Measurements from ENCODE around the gene VEGFA.

DNA sequence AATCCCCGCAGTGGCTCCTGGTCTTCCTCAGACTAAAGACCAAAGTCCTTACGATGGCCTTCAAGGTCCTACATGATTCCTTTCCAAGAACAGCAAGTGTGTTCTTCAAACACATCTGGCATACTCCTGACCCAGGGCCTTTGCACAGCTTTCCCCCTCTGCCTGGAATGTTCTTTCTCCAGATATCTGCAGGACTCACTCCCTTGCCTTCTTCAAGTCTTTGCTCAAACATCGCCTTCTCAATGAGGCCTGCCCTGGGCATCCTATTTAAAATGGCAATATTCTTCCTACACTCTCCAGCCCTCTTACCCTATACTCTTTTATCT is 30.2 kb downstream of the VEGFA start:
- TF ChIP-seq, protein P1, sequence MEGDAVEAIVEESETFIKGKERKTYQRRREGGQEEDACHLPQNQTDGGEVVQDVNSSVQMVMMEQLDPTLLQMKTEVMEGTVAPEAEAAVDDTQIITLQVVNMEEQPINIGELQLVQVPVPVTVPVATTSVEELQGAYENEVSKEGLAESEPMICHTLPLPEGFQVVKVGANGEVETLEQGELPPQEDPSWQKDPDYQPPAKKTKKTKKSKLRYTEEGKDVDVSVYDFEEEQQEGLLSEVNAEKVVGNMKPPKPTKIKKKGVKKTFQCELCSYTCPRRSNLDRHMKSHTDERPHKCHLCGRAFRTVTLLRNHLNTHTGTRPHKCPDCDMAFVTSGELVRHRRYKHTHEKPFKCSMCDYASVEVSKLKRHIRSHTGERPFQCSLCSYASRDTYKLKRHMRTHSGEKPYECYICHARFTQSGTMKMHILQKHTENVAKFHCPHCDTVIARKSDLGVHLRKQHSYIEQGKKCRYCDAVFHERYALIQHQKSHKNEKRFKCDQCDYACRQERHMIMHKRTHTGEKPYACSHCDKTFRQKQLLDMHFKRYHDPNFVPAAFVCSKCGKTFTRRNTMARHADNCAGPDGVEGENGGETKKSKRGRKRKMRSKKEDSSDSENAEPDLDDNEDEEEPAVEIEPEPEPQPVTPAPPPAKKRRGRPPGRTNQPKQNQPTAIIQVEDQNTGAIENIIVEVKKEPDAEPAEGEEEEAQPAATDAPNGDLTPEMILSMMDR (IDR thresholded peaks at IDR 0.05; ENCODE audit: poor library complexity), result no peak
- no peak for TF ChIP-seq EZH2 (IDR thresholded peaks at IDR 0.05; ENCODE audit: borderline replicate concordance)

Measured in hepatocyte (in vitro differentiated cells).